ENCODE measurements around the gene HBA1. TPM values are rescaled to one million over a fixed set of nuclear protein-coding genes. Genes with fewer than 3 reads are reported as not detected.

The HBA1 gene
- total and polyA plus RNA-seq, 4 donors: 38.1 to 2,695 (median 450) TPM

GRCh38 chr16:189604-190186 lies 13.2 kb downstream of the HBA1 start:
- ATAC-seq (ENCODE audit: insufficient read depth, low FRiP score) (no peak), DNase-seq (no peak)
- H3K27me3 ChIP-seq (ENCODE audit: control insufficient read depth in 3 of 3, insufficient read depth in 3 of 3, low read length in 2 of 3): no peaks in the 10 kb centered on the region
- H3K36me3 ChIP-seq (ENCODE audit: control insufficient read depth in 4 of 4, insufficient read depth in 4 of 4, low read length in 4 of 4): peaks cover 26 to 51% (median 32%) of the 10 kb centered on the region in 4 donors
- no peaks in the 10 kb centered on the region for H3K9me3 ChIP-seq (ENCODE audit: control insufficient read depth in 4 of 4, insufficient read depth in 3 of 4, low read length in 3 of 4)
- no peak overlapping the region for H3K4me3 ChIP-seq
- H3K4me1 ChIP-seq (ENCODE audit: control insufficient read depth in 5 of 5, insufficient read depth in 5 of 5, low read length in 5 of 5): no peaks in the 10 kb centered on the region
- no peak overlapping the region for H3K9ac ChIP-seq (ENCODE audit: insufficient read depth in 1 of 2, low read length in 2 of 2)
- WGBS, 2 donors: 96% methylated on average over 34 of the region's 34 CpGs
- H3K27ac ChIP-seq (ENCODE audit: low read depth in 1 of 2, low read length in 1 of 2): no peak overlapping the region
- no peak for TF ChIP-seq CTCF (IDR thresholded peaks at IDR 0.05; ENCODE audit: control extremely low read depth, extremely low read depth)

- Histone ChIP-seq H3K9me3 (ENCODE audit: control insufficient read depth in 4 of 4, insufficient read depth in 3 of 4, low read length in 3 of 4) (no peaks in the 10 kb centered on the region), H3K4me1 (ENCODE audit: control insufficient read depth in 5 of 5, insufficient read depth in 5 of 5, low read length in 5 of 5) (no peaks in the 10 kb centered on the region), H3K9ac (ENCODE audit: insufficient read depth in 1 of 2, low read length in 2 of 2) (no peak overlapping the region), H3K36me3 (ENCODE audit: control insufficient read depth in 4 of 4, insufficient read depth in 4 of 4, low read length in 4 of 4) (peaks cover 35 to 63% (median 42%) of the 10 kb centered on the region in 4 donors), H3K27me3 (ENCODE audit: control insufficient read depth in 3 of 3, insufficient read depth in 3 of 3, low read length in 2 of 3) (no peaks in the 10 kb centered on the region), H3K27ac (ENCODE audit: low read depth in 1 of 2, low read length in 1 of 2) (no peak overlapping the region), H3K4me3 (no peak overlapping the region)
- TF ChIP-seq CTCF (IDR thresholded peaks at IDR 0.05; ENCODE audit: control extremely low read depth, extremely low read depth): no peak
- ATAC-seq (ENCODE audit: insufficient read depth, low FRiP score) (no peak), DNase-seq (no peak)
- 91 to 92% methylated on average over 4 of the region's 4 CpGs for WGBS, 2 donors
These were observed 15.4 kb downstream of the HBA1 start for GRCh38 chr16:191831-192230.

- WGBS, 2 donors: 95 to 96% methylated on average over 11 of the region's 11 CpGs
- DNase-seq: no peak
These were observed 16.2 kb downstream of the HBA1 start for GRCh38 chr16:192686-193085.

More at GRCh38 chr16:192686-193085, 16.2 kb downstream of the HBA1 start:
- Histone ChIP-seq H3K27ac (ENCODE audit: low read depth in 1 of 2, low read length in 1 of 2) (no peak overlapping the region), H3K9me3 (ENCODE audit: control insufficient read depth in 4 of 4, insufficient read depth in 3 of 4, low read length in 3 of 4) (no peaks in the 10 kb centered on the region), H3K4me3 (no peak overlapping the region), H3K36me3 (ENCODE audit: control insufficient read depth in 4 of 4, insufficient read depth in 4 of 4, low read length in 4 of 4) (peaks cover 37 to 65% (median 45%) of the 10 kb centered on the region in 4 donors), H3K9ac (ENCODE audit: insufficient read depth in 1 of 2, low read length in 2 of 2) (no peak overlapping the region), H3K4me1 (ENCODE audit: control insufficient read depth in 5 of 5, insufficient read depth in 5 of 5, low read length in 5 of 5) (no peaks in the 10 kb centered on the region), H3K27me3 (ENCODE audit: control insufficient read depth in 3 of 3, insufficient read depth in 3 of 3, low read length in 2 of 3) (no peaks in the 10 kb centered on the region)
- TF ChIP-seq CTCF (IDR thresholded peaks at IDR 0.05; ENCODE audit: control extremely low read depth, extremely low read depth): no peak
- ATAC-seq (ENCODE audit: insufficient read depth, low FRiP score): no peak

Data from lung (tissue), 12 donors.